HL-60/S4 treated with retinoic acid at 250 ng/mL for 4 days and 3 days (cell line): ENCODE measurements around the gene LEKR1.

Source experiments
- in situ Hi-C: fragments of 300-500 bp; cut with MboI; formaldehyde crosslinking; loops from 2 replicates; pipeline ENCODE4 v1.7.0; 2022; ENCODE audit warnings: low sequenced_read_pairs

LEKR1 gene

DNA sequence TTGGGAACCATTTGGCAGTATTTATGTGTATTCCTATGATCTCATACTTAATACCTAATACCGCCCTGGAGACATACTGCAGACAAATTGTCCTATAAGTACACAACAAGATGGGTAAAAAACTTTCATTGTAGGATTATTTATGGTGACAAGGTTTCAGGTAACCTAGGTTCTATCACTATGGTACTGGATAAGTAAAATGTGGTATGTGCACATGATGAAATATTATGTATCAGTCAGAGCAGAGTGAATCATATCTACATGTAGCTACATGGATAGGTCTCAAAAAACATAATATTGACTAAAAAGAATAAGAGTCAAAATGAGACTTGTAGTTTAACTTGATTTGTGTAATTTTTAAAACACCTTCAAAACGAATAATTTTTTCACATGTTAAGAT, 147.8 kb downstream of the LEKR1 start:
- in situ Hi-C loops = no loop called here

GRCh38 chr3:156974931-156975330, 148.8 kb downstream of the LEKR1 start:
- in situ Hi-C loops = no loop called here

- in situ Hi-C loops = no loop called here
Measured at GRCh38 chr3:156975721-156976120, 149.6 kb downstream of the LEKR1 start.

GRCh38 chr3:156976933-156977332, 150.8 kb downstream of the LEKR1 start:
- in situ Hi-C loops = no loop called here

- in situ Hi-C loops = no loop called here
Measured at GRCh38 chr3:156978481-156978961, 152.4 kb downstream of the LEKR1 start.

- in situ Hi-C loops = no loop called here
Measured at GRCh38 chr3:156981005-156981404, 154.9 kb downstream of the LEKR1 start.

GRCh38 chr3:156983559-156983958, 157.4 kb downstream of the LEKR1 start:
- in situ Hi-C loops = no loop called here

- in situ Hi-C loops = no loop called here
Measured at GRCh38 chr3:156985711-156986110, 159.6 kb downstream of the LEKR1 start.

- in situ Hi-C loops = no loop called here
Measured at GRCh38 chr3:156987946-156988345, 161.8 kb downstream of the LEKR1 start.

DNA sequence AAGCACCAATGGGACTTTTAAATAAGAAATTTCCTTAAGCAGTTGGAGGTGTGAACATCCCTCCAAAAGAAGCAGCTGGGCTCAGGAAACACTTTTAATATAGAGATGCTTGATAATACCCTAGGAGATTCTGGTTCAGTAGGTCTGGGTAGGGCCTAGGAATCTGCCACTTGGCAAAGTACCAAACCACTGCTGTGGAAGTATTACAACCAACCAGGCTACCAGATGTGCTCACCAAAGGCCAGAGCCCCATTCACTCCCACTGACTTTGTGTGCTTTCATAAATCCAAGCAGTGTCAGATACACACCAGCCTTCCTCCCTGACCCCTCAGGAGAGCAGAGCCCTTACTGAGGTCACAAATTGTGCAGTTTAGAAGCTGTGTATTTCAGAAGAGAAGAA, 171.2 kb downstream of the LEKR1 start:
- in situ Hi-C loops = no loop called here

DNA sequence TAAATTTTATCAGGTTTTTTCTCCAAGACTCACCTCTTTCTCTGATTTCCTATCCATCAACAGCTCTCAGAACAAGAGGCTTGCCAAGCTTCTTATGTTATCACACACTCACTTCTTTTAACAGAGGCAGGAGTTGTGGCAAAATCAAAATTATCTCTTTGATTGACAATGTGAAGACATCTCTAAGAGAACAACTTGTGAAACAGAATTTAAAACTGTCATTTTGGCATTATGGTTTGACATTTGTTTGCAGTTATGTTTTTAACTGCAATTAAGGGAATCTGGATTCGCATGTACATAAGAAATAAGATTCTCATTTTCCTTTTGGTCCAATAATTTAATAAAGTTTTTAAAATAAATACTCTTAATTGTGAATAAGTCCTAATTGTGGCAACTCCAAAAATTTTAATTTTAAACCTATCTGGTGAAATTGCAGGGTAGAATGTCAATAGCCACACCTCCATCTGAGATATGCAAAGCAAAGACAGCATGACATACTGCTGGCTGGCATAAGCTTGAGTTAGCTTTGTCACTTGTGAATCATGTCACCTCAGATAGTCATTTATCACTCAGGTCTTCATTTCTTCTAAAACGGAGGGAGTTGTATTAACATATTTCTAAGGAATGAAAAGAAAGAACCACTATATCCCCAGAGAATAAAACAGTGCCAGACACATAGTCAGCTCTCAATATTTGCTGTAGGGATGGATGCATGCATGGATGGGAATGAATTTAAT, 175.2 kb downstream of the LEKR1 start:
- in situ Hi-C loops = no loop called here

DNA sequence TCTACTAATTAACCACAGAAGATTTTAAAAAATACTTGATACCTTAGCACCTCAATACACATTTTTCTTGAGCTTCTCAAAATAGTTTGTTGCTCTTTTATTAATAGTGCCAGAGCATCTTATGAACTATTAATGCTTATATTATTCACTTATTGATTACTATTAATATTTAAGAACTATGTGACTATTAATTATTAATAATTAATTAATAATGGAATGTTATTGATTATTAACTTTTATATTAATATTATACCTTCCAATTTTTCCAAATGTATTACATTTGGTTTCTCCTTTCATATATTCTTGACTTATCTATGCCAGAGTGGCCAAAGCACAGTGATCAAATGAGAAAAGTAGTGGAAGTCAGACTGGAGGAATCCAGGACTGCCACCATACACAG, 195.5 kb downstream of the LEKR1 start:
- in situ Hi-C loops = no loop called here

DNA sequence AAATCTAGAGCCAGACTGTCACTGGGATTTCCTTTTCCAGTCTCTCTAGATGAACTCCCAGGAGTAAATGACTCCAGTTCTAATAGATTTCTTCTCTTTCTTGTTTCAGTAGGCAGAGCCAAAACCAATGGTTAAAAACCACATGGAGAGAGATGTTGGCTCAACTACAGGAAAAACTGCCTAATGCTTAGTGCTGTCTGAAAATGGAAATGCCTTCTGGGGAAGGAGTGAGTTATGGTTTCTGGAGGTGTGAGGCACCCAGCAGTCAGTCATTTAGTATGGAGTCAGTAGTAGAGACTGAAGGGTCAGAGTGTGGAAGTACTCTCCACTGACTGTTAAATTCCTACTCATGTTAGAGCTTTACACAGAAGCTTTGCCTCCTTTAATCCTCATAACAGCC, 197.1 kb downstream of the LEKR1 start:
- in situ Hi-C loops = no loop called here

DNA sequence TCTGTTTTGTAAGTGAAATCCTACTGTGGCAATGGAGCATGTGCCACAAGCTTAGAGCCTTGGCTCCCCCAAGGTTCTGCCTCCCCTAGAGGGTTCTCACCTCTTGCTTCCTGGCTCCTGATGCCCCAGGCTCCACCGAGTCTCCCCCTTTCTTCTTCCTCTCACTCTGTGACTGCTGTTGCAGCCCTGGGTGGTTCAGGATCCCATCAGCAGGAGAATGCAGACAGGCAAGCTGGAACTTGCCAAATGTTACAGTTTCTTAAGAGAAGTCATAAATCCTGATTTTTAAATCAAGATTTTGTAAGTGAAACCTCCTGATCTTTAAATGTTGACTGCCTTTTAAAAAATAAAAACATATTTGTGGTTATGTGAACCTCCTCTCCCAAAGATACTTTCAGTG, 199.9 kb downstream of the LEKR1 start:
- in situ Hi-C loops = no loop called here

GRCh38 chr3:157027861-157028745, 201.9 kb downstream of the LEKR1 start:
- in situ Hi-C loops = no loop called here

DNA sequence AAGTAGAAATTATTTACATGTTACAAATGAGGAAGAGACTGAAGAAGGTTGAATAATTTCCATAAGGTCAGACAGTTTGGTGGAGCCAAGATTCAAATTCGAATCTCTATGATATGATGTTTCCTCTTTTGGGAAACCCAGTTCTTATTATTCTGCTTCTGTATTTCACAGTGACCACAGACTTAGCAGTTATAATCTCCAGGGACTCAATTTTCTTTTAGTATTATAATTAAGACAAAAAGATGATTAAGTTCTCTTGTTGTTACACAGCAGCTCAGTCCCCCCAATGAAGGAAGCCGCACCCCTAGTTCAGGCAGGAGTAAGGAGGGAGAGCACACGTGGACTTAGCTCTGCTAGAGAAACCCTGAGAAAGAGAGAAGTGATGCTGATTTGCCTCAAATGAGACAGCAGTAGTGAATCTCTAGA, 203.2 kb downstream of the LEKR1 start:
- in situ Hi-C loops = no loop called here

DNA sequence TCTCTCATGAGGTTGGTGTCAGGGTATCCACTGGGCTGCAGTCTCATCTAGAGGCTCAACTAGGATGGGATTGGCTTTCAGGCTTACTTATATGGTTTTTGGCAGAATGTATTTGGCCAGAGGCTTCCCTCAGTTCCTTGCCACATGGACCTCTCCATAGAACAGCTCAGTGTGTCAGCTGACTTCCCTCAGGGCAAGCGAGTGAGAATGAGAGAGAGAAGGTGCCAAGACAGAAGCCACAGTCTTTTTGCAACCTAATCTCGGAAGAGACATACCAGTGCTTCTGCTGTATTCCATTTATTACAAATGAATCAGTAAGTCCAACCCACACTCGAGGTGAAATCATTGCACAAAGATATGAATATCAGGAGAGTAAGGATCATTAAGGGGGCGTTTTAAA, 204.6 kb downstream of the LEKR1 start:
- in situ Hi-C loops = no loop called here

DNA sequence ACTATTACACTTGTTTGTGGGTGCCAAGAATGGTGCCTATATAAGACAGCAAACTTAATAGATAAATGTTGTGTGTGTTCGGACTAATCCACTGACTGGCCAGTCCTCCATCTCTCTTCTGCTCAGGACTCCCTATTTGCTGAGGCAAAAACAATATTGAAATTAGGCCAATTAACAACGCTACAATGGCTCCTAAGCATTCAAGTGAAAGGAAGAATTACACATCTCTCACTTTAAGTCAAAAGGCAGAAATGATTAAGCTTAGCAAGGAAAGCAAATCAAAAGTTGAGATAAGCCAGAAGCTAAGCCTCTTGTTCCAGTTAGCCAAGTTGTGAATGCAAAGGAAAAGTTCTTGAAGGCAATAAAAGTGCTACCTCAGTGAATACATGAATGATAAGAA, 206.8 kb downstream of the LEKR1 start:
- in situ Hi-C loops = no loop called here

DNA sequence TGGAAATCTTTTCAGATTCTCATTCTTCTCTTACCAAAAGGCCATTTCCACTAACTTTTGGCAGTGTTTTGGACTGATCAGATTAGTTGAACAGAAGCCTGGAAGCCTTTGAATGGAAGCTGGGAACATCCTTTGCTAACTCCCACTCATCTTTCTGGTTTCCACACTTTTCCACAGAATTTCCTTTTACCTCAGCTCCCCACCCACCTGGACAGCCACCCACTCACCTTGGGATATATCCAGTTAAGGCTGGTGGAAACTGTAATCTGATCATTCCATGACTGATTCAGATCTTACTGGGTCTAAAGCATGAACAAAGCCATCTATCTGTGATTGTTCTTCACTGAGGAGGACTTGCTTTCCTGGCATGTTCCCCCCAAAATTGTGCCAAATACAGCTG, 214.3 kb downstream of the LEKR1 start:
- in situ Hi-C loops = no loop called here

DNA sequence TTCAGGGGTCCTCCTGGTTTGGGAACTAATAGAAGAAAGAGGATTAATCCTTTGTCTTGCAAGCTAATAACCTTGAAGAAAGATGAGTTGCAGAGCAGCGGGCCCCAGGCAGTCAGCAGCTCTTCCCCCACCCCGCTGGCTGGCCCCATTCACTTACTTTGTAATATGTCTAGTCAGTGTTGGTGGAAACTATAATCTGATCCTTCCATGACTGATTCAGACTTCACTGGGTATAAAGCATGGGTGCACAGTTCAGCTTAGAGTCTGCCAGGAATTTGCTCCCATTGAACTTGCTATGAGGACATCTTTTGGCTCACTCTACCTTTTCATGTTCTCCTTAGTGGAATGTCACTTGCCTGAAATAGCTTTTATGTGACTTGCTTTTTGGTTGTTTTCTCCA, 216.1 kb downstream of the LEKR1 start:
- in situ Hi-C loops = no loop called here

- in situ Hi-C loops = no loop called here
Measured at GRCh38 chr3:157043771-157044170, 217.6 kb downstream of the LEKR1 start.

GRCh38 chr3:157045238-157045850, 219.2 kb downstream of the LEKR1 start:
- in situ Hi-C loops = no loop called here
